ENCODE data around the gene ANKFY1. TPM values are rescaled to one million over a fixed set of nuclear protein-coding genes. Genes with fewer than 3 reads are reported as not detected.

Gene ANKFY1
- total RNA-seq, 1 experiment from 2014 or later = 16.1 TPM

- no peak for DNase-seq (ENCODE audit: low read depth)
Measured at GRCh38 chr17:4182043-4182442, 81.7 kb downstream of the ANKFY1 start.

GRCh38 chr17:4180791-4181190 lies 83.0 kb downstream of the ANKFY1 start:
- DNase-seq (ENCODE audit: low read depth) = peak; percentile 28

GRCh38 chr17:4179071-4179470 lies 84.7 kb downstream of the ANKFY1 start:
- DNase-seq (ENCODE audit: low read depth) = no peak

GRCh38 chr17:4178651-4179050 lies 85.1 kb downstream of the ANKFY1 start:
- DNase-seq (ENCODE audit: low read depth) = no peak

- no peak for DNase-seq (ENCODE audit: low read depth)
Measured at GRCh38 chr17:4177806-4178205, 86.0 kb downstream of the ANKFY1 start.

GRCh38 chr17:4176808-4177472 lies 86.8 kb downstream of the ANKFY1 start:
- no peak for DNase-seq (ENCODE audit: low read depth)

GRCh38 chr17:4175921-4176807 lies 87.6 kb downstream of the ANKFY1 start:
- no peak for DNase-seq (ENCODE audit: low read depth)

GRCh38 chr17:4174556-4174955 lies 89.2 kb downstream of the ANKFY1 start:
- DNase-seq (ENCODE audit: low read depth) = no peak

- no peak for DNase-seq (ENCODE audit: low read depth)
Measured at GRCh38 chr17:4173781-4174180, 90.0 kb downstream of the ANKFY1 start.

- no peak for DNase-seq (ENCODE audit: low read depth)
Measured at GRCh38 chr17:4172356-4172755, 91.4 kb downstream of the ANKFY1 start.

- no peak for DNase-seq (ENCODE audit: low read depth)
Measured at GRCh38 chr17:4170639-4171280, 93.0 kb downstream of the ANKFY1 start.

GRCh38 chr17:4167786-4168185 lies 96.0 kb downstream of the ANKFY1 start:
- DNase-seq (ENCODE audit: low read depth) = no peak

GRCh38 chr17:4166419-4166818 lies 97.4 kb downstream of the ANKFY1 start:
- DNase-seq (ENCODE audit: low read depth) = no peak

- DNase-seq (ENCODE audit: low read depth) = no peak
Measured at GRCh38 chr17:4165301-4166010, 98.3 kb downstream of the ANKFY1 start.

- DNase-seq (ENCODE audit: low read depth) = no peak
Measured at GRCh38 chr17:4163951-4164350, 99.8 kb downstream of the ANKFY1 start.

- DNase-seq (ENCODE audit: low read depth) = no peak
Measured at GRCh38 chr17:4162775-4163466, 100.9 kb downstream of the ANKFY1 start.

GRCh38 chr17:4162321-4162720 lies 101.5 kb downstream of the ANKFY1 start:
- no peak for DNase-seq (ENCODE audit: low read depth)

- DNase-seq (ENCODE audit: low read depth) = no peak
Measured at GRCh38 chr17:4161967-4162305, 101.8 kb downstream of the ANKFY1 start.

GRCh38 chr17:4161192-4161966 lies 102.4 kb downstream of the ANKFY1 start:
- peak; percentile 74 for DNase-seq (ENCODE audit: low read depth)

- no peak for DNase-seq (ENCODE audit: low read depth)
Measured at GRCh38 chr17:4160294-4160859, 103.4 kb downstream of the ANKFY1 start.
